Loucy (cell line): Measurements from ENCODE around the gene PILRB.

Experiments
- H2AFZ ChIP-seq: fragments of 200-600 bp; sonication (generic); 2 replicates; pipeline ENCODE4 v1.6.0; 2016; ENCODE audit warnings: antibody characterized with exemption, mild to moderate bottlenecking, low read length, moderate library complexity
- H3F3A ChIP-seq: fragments of 200-600 bp; 2 replicates; pipeline ENCODE4 v1.6.0; 2016; ENCODE audit warnings: antibody characterized with exemption, low read depth, mild to moderate bottlenecking
- H3K27me3 ChIP-seq: fragments of 200-600 bp; sonication (generic); 2 replicates; pipeline ENCODE4 v1.6.1; 2014; ENCODE audit warnings: low read length, mild to moderate bottlenecking; ENCODE audit not compliant: insufficient read depth, poor library complexity, severe bottlenecking
- H3K36me3 ChIP-seq: fragments of 200-600 bp; sonication (generic); 2 replicates; pipeline ENCODE4 v1.6.1; 2016; ENCODE audit warnings: low read length; ENCODE audit not compliant: insufficient read depth
- H3K4me1 ChIP-seq: fragments of 200-600 bp; sonication (generic); 2 replicates; pipeline ENCODE4 v1.5.1; 2014; ENCODE audit warnings: low read length, mild to moderate bottlenecking; ENCODE audit not compliant: insufficient read depth, poor library complexity, severe bottlenecking
- H3K4me2 ChIP-seq: fragments of 200-600 bp; sonication (generic); 2 replicates; pipeline ENCODE4 v1.6.0; 2014; ENCODE audit warnings: antibody characterized with exemption, low read length, low read depth, mild to moderate bottlenecking; ENCODE audit not compliant: poor library complexity, severe bottlenecking
- H3K4me3 ChIP-seq: fragments of 200-600 bp; sonication (generic); 2 replicates; pipeline ENCODE4 v1.5.1; 2014; ENCODE audit warnings: low read length, mild to moderate bottlenecking, mixed read lengths; ENCODE audit not compliant: poor library complexity, severe bottlenecking
- H3K79me2 ChIP-seq: fragments of 200-600 bp; sonication (generic); 2 replicates; pipeline ENCODE4 v1.6.1; 2014; ENCODE audit warnings: low read length; ENCODE audit not compliant: insufficient read depth
- H3K9ac ChIP-seq: fragments of 200-600 bp; sonication (generic); 2 replicates; pipeline ENCODE4 v1.6.0; 2014; ENCODE audit warnings: mild to moderate bottlenecking, low read depth, low read length, moderate library complexity; ENCODE audit not compliant: poor library complexity, severe bottlenecking
- H3K9me2 ChIP-seq: fragments of 200-600 bp; sonication (generic); replicated peaks from 2 replicates; pipeline ENCODE4 v1.6.1; 2016; ENCODE audit warnings: low read depth, low read length, mixed read lengths
- H3K9me3 ChIP-seq: fragments of 200-600 bp; sonication (generic); 2 replicates; pipeline ENCODE4 v1.6.1; 2014; ENCODE audit warnings: mild to moderate bottlenecking, antibody characterized with exemption, low read length, low read depth; ENCODE audit not compliant: insufficient read depth
- H4K20me1 ChIP-seq: fragments of 200-600 bp; sonication (generic); 2 replicates; pipeline ENCODE4 v1.6.0; 2014; ENCODE audit warnings: antibody characterized with exemption, low read length, mild to moderate bottlenecking; ENCODE audit not compliant: insufficient read depth, poor library complexity, severe bottlenecking
- EZH2phosphoT487 ChIP-seq: fragments of 200-600 bp; IDR thresholded peaks from 2 replicates; pipeline ENCODE4 v1.6.1; 2018; ENCODE audit warnings: antibody characterized with exemption, mild to moderate bottlenecking, moderate library complexity, borderline replicate concordance
- TF ChIP-seq, protein P1 (sequence below): fragments of 200-600 bp; sonication (generic); conservative IDR thresholded peaks from 2 replicates; pipeline ENCODE4 v1.5.1; 2014; ENCODE audit warnings: mild to moderate bottlenecking, antibody characterized with exemption, low read length

The PILRB gene

DNA sequence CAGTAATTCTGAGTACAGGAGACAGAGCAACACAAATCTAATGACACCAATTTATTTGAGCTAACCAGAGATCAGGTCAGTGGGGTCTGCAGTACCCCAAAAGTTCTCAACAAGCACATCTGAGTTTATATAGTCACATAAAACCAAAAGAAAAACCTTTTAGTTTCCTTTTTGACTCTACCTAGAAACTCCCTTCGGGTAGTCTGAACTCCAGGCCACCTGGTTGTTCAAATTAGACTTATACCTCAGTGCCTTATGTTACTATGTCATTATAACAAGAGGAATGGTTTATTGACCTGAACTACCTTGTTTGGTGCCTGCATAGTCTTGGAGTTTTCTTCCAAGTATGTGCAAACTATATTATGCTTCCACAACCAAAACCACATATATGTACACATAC, 56.0 kb downstream of the PILRB start:
- Histone ChIP-seq H3K4me2 (no peak overlapping the region), H4K20me1 (no peaks in the 10 kb centered on the region), H3K9me3 (no peaks in the 10 kb centered on the region), H3K4me1 (no peaks in the 10 kb centered on the region), H2AFZ (no peak overlapping the region), H3K9ac (no peak overlapping the region), H3K27me3 (no peaks in the 10 kb centered on the region), H3F3A (no peaks in the 10 kb centered on the region), H3K79me2 (no peaks in the 10 kb centered on the region), H3K4me3 (no peak overlapping the region), H3K9me2 (no peaks in the 10 kb centered on the region), H3K36me3 (no peaks in the 10 kb centered on the region)
- TF ChIP-seq, protein P1, sequence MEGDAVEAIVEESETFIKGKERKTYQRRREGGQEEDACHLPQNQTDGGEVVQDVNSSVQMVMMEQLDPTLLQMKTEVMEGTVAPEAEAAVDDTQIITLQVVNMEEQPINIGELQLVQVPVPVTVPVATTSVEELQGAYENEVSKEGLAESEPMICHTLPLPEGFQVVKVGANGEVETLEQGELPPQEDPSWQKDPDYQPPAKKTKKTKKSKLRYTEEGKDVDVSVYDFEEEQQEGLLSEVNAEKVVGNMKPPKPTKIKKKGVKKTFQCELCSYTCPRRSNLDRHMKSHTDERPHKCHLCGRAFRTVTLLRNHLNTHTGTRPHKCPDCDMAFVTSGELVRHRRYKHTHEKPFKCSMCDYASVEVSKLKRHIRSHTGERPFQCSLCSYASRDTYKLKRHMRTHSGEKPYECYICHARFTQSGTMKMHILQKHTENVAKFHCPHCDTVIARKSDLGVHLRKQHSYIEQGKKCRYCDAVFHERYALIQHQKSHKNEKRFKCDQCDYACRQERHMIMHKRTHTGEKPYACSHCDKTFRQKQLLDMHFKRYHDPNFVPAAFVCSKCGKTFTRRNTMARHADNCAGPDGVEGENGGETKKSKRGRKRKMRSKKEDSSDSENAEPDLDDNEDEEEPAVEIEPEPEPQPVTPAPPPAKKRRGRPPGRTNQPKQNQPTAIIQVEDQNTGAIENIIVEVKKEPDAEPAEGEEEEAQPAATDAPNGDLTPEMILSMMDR = no peak
- no peak for TF ChIP-seq EZH2phosphoT487

DNA sequence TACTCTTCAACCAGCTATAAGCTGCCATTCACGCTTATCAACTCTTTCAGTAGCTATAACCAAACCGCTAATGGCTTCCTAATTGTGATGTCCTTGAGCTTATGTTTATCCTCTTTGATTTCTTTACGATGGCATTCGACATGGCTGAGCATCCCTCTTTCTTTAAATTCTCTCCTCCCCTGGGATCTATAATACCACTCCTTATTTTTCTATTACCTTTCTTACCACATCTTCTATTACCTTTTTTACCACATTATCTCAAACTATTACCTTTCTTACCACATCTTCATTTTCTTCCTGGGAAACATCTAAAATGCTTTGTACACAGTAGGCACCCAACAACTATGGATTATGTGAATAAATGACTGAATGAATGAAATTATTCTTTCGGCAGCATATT, 57.5 kb downstream of the PILRB start:
- H4K20me1 ChIP-seq = no peaks in the 10 kb centered on the region
- H3K9me3 ChIP-seq = no peaks in the 10 kb centered on the region
- H3K79me2 ChIP-seq = no peaks in the 10 kb centered on the region
- no peak overlapping the region for H3K4me3 ChIP-seq
- H3K36me3 ChIP-seq = no peaks in the 10 kb centered on the region
- H3K9ac ChIP-seq = no peak overlapping the region
- H3K4me1 ChIP-seq = no peaks in the 10 kb centered on the region
- no peaks in the 10 kb centered on the region for H3K9me2 ChIP-seq
- H2AFZ ChIP-seq = no peak overlapping the region
- no peaks in the 10 kb centered on the region for H3F3A ChIP-seq
- TF ChIP-seq EZH2phosphoT487 = no peak
- TF ChIP-seq, protein P1 = no peak
- no peak overlapping the region for H3K4me2 ChIP-seq
- H3K27me3 ChIP-seq = no peaks in the 10 kb centered on the region
